NCI-H2227 (cell line): ENCODE measurements around the gene NUAK2.
A peak's percentile ranks its signal among the peaks of the same experiment; 100 is the strongest.
"Not testable (repeated sequence)": the region's sequence is repeated elsewhere in the genome, so short reads cannot be mapped to it uniquely, and the experiment has no call there.

ENCODE experiments used
- DNase-seq: peaks from one replicate; lab custom pipeline; 2025; ENCODE audit not compliant: unreplicated experiment; lab: John Stamatoyannopoulos, UW

NUAK2 gene

DNA sequence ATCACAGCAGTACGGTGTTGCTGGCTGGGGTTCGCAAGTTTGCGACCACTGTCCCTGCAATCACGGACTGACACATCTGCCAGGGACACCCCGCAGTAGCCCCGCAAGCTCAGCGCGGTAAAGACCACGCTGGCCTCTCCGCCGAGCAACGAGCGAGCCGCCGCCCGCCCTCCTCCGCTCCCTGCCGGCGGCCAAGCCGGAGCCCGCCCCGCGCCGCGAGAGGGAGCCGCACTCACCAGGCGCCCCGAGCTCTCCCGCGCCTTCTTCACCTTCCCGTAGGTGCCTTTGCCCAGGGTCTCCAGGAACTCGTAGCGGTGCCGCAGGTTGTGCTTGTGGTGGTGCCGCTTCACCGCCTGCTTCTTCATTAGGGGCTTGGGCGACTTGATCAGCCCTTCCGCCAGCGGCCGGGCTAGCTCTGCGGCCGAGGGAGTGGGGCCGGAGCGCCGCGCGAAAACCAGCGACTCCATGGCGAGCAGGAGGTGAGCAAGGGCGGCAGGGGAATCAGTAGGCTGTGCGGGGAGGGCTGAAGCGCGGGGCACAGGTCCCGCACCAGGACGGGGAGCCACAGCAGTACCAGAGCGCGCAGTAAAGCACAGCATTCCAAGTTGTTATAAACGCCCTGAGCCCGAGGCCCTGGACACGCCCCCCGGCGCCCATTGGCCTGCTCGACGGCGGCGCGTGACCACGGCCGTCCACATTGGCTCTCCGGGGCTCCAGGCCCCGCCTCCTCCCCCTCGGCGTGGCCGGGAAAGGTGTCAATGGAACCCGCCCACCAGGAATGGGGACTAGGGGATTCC, at the start of gene NUAK2:
NUAK2 (minus strand) TSS at position 584 of the 797 bp plus-strand sequence; CDS start at position 467, 117 bp downstream.
- peak; percentile 96 for DNase-seq

DNA sequence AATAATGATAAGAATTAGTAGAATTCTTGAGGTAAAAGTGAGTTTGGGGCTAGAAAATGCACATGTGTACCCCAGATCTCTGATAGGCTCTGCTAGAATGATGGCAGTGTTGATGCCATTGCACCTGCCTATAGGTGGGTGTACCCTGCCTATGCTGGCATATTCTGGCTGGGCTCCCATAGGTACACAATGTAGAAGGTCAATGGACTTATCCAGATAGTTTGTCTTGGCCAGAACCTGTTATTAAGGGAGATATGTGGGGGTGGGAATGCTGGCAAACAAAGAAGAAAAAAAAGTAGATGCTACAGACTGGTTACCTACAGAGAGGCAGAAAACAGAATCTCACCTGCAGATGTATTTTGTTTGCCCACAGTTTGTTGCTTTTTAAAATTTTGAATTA, 49.2 kb upstream of the NUAK2 start:
- no peak for DNase-seq

DNA sequence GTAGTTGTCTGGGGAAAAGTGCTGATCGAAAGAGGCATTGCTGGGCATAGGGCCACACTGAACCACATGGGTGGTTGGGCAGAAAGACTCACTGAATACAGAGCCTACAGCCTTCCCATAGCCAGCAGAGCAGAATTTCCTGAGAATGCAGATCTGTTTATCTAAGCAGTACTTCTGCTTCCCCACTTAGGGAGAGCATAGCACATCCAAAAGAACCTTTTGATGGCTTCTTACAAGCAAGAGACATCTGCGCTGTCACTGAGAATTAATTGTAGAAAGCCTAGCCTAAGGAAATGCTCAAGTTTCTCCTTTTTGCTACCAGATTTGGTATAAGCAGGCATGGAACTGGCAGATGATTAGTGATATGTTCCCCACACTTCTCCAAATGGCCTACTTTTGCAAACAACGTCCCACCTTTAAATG, 48.2 kb upstream of the NUAK2 start:
- no peak for DNase-seq

DNA sequence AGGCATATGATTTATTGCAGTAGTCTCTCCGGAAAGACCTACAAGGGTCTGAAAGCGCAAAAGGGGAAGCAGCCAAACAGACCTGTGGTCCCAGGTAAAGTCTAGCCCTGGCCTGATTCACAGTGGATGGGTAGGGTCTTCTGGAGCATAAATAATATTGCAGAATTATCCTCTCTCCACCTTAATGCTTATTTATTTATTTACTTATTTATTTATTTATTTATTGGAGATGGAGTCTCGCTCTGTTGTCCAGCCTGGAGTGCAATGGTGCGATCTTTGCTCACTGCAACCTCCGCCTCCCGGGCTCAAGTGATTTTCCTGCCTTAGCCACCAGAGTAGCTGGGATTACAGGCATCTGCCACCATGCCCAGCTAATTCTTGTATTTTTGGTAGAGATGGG, 46.9 kb upstream of the NUAK2 start:
- no peak for DNase-seq

DNA sequence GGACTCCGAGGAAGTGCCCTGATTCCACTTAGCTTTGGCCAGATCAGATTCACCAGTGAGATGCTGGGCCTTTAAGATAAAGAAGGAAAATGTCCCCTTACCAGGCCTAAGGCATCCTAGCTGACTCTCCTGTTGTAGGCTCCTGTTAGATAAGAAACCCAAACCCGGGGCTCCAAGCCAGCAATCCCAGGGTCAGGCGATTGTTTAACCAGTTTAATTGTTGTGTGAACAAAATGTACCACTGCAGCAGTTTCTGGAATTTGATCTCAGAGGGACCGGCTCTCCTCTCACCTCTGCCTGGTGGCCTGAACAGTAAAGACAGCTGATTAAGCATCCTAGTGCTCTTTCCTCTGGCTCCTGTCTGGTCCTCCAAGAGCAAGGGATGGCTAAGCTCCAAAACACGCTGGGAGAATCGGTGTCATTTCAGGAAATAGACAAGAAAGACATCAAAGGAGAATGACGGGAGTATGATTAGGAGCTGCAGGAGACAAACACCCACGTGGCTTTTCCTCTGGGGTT, 44.5 kb upstream of the NUAK2 start:
- peak; percentile 60 for DNase-seq

DNA sequence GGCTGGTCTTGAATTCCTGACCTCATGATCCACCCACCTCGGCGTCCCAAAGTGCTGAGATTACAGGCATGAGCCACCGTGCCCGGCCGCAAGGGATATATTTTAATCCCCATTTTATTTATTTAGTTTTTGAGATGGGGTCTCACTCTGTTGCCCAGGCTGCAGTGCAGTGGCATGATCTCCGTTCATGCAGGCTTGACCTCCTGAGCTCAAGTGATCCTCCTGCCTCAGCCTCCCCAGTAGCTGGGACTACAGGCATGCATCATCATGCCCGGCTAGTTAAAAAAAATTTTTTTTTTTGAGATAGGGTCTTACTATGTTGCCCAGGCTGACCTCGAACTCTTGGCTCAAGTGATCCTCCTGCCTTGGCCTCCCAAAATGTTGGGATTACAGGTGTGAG, 43.5 kb upstream of the NUAK2 start:
- DNase-seq = not testable (repeated sequence)

DNA sequence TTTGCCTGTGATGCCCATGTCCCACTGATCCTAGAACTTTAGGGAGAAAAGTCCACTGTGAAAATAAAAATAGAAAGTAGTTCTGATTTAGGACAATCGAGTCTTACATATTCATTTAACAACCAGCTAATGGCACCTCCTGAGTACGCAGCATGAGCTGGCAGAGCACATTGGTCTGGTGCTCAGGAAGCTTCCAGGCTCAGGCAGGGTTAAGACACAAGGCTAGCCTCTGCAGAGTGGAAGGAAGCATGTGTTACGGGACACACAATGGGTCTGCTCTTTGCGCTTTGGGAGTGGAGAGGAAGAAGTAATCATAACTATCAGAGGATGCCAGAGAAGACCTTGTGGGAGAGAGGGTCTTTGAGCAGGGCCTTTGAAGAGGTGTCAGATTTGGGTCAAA, 39.3 kb upstream of the NUAK2 start:
- no peak for DNase-seq

DNA sequence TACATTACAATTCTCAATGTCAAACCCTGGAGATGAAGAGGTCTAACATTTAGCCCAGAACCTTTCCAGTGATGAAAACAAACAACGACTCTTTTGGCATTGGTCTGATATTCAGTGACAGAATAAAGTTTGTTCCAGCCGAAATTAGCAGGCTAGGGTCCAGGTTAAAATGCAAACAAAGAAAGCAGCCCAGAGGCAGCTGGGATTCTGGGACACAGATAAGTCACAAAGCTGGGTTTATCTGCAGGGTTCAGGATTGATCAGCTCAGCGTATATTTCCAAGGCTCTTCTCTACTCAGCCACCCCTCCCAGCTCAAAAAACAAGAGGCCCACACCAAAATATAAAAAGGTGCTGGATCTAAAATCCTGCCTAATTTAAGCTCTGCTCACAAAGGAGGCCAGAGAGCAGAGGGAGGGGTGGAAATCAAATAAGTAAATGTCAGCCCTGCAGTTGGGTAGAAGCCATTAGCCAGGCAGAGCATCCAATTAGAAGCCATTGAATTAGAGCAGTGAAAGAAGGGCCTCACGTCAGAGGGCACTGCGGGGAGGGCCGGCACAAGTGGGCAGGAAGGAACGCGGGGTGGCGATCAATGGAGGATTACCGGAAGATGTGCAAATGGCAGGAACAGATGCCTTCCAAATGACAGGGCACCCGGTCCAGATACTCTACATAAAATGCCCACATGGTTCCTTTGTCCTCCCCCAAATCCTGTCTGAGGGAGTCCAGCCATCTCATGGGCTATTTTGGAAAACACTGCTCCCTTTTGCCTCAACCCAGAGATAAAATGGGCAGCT, 38.4 kb upstream of the NUAK2 start:
- peak; percentile 84 for DNase-seq

DNA sequence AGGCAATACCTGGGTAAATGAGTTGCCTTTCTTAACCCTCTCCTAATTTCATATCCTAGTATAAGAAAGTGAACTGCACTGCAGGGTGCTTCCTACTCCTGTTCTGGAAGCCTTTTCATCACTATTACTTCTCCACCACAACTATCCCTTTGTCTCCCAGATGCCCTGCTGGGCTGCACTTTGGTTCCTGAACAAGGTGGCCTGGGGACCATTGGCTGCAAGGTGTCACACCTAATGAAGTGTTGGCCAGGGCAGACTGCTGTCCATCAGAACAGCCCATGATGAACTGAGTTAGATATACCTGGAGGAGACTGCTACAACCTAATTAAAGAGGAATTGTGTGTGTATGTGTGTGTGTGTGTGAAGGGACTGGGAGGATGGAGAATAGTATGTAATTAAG, 37.0 kb upstream of the NUAK2 start:
- no peak for DNase-seq

DNA sequence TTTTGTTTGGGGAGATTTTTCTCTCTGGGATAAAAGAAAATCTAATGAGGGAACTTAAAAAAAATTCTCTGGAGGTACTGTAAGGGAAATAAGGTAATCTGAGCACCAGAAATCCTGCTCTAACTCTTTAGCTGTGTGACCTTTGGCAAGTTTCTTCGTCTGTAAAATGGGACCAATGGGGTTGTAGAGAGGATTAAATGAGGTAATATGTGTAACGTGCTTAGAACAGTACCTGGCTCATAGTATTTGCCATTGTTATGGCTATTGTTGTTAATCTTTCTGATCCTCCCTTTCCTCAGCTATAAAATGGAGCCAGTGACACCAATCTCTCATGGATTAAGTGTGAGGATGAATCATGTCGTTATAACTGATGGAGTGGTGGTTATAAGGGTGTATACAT, 36.0 kb upstream of the NUAK2 start:
- DNase-seq = no peak

DNA sequence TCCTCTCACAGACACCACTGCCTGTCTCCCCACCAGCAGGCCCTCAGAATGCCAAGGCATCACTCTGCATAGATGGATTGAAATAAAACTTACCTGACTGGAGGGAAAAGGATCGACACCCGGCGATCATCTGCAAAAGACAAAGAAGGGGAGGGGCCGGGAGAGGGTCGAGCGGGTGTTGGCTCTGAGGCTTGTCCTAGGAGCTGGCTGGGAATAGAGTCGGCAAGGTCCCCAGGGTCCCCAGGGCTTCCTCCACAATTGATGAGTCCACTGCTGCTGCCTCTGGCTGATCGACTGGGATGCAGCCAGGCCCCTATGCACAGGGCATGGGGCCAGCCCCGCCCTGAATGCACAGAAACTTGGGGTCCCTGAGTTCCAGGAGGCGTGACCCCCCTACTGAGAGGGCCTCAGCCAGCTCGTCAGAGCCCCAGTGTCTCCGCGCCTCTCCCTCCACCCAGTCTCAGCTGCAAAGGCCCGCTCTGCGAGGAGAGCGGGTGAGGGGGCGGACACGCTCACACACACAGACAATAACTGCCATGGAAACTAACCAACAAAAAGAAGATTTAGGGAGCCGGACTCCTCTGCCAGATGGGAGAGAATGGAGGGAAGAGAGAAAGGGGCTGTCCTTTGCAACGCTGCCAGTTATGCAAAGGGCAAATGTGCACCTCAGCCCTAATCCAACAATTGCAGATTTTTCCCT, 35.0 kb upstream of the NUAK2 start, which contains the start of gene KLHDC8A:
KLHDC8A (minus strand) TSS at position 483 of the 700 bp plus-strand sequence. CDS start 13,318 bp downstream, outside the sequence.
- peak; percentile 89 for DNase-seq

DNA sequence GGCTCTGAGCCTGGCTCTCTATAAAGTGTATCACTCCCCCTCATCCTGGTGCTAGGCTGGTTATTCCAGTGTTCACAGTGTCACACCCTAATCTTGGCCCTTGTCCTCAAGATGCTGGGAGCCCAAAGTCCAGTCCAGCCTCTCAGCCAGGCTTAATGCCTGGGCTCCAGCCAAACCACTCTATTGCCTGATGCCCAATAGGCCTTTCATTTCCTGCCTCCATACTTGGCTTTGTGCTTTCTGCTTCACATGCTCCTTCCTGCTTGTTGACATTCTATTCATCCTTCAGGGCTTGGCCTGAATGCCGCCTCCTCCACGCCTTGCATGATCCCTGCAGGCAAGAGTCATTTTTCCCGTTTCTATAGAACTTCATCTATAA, 33.5 kb upstream of the NUAK2 start:
- no peak for DNase-seq

DNA sequence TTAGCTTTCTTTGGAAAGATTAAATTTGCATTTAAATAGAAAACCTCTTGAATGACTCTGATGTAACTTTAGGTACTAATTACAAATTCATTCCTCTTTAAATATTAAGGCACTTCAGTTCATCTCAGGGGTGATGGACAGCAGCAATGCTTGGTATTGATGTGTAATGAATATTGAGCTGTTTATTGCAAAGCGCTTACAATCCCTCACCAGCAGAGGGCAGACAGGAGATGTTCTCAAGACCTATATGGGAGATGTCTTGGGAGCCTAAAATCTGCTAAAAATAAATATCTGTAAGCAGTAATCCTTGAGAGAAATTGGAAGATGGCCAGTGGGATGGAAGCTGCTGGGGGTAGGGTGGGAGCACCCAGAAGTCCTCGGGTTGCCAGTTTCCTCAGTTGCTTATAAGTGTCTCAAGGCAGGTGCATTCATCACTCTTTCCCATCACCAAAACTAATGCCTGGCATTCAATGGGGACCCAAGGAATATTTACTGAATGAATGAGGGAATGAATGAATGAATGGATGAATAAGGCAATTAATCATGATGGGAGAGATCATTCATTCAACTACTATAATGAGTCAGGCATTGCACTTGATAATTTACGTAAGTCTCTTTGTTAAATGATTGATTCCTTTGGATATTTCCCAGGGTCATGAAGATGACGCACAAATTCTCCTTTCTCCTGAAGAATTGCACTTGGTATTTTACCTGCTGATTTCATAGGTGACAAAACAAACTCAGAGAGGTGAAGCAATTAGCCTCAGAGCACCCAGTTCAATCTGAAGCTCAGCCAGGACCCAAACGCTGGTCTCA, 32.9 kb upstream of the NUAK2 start:
- peak; percentile 84 for DNase-seq

DNA sequence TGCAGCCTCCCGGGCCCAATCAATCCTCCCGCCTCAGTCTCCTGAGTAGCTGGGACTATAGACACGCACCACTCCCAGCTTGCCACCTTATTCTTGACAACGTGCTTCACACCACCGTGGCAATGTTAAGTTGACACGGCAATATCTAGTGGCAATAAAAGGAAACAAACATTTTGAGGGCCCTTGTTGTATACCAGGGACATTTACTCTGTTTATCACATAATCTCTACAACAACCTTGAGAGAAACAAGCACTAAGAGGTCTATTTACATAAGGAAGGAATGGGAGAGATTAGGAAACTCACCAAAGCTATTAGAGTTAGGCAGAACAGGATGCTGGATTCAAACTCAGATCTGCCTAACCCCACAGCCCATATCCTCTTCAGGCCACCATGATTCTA, 32.1 kb upstream of the NUAK2 start:
- no peak for DNase-seq

DNA sequence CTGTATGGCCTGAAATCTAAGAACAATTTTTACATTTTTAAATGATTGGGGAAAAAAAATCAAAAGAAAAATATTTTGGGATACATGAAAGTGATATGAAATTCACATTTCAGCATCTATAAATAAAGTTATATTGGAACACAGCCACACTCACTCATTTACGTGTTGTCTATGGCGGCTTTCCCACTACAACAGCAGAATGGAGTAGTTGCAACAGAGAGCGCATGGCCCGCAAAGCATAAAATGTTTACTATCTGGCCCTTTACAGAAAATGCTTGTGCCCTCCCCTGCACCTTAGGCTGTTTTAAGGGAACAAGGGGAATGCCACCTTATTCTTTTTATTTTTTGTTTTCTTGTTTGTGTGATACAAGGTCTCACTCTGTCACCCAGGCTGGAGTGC, 31.6 kb upstream of the NUAK2 start:
- DNase-seq = no peak

DNA sequence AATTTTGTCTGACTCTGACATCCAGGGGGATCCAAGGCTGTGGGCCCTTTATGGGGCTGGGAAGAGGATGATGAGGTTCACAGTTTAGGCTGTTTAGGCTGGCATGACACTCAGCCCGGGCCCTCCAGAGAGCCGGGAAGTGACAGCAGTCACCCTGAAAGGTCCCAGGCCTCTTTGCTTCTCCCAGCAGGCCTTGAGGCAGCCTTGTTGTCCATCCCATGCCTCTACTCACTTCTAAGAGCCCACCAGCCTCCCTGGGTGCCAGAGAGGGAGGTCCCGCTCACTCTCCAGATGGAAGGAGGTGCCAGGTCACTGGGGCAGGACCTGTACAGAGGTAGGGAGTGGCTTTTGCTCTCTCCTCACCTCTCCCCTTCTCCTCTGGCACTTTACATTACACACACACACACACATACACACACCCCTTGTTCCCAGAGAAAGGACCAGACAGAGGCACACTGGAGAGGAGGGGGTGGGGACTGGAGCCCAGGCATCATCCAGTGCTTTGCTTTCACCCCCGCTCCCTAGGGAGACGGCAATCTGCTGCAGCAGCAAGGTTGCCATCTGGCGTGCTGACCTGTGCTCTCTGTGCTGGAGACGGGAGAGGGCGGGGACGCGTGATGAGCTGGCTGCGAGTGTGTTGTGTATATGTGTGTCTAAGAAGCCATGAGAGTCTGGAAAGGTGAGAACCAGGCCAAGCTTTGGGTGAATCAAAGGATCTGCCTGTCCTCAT, 30.6 kb upstream of the NUAK2 start:
- DNase-seq = peak; percentile 93

DNA sequence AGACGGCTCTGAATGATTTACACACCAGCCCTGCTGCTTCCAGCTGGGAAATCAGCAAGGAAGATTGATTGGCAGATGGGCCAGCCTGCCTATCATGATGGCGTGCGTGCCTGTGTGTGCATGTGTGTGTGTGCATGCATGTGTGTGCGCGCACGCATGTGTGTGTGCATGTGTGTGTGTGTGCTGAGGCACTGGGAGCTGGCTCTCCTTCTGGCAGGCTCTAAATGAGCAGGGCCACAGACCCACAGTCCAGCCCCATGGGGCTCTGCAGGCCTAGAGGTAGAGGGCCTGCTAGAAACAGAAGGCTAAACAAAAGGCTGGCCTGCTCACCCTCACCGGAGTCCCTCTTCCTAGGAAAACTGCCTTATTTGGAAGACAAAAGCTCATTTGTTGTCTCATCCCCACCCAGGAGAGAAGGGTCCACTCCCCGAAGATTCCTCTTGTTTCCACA, 29.2 kb upstream of the NUAK2 start:
- DNase-seq = peak; percentile 80

DNA sequence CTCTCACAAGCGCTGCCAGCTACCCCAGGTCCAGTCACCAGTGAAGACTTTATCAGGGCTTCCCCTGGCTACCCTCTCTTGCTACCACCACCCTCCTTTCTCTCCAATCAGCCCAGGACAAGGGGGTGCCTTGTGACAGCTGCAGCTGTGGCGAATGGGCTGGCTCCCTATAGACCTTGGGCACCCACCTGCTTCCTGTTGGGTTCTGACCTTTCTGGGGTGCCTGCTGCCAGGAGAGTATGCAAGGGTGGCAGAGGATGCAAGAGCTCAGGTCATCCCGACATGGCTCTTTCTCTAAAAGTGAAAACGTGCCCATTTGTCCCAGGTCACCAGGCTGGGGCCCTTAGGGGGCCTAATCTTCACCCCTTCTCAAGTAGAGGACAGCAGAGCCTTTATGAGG, 28.6 kb upstream of the NUAK2 start:
- no peak for DNase-seq

DNA sequence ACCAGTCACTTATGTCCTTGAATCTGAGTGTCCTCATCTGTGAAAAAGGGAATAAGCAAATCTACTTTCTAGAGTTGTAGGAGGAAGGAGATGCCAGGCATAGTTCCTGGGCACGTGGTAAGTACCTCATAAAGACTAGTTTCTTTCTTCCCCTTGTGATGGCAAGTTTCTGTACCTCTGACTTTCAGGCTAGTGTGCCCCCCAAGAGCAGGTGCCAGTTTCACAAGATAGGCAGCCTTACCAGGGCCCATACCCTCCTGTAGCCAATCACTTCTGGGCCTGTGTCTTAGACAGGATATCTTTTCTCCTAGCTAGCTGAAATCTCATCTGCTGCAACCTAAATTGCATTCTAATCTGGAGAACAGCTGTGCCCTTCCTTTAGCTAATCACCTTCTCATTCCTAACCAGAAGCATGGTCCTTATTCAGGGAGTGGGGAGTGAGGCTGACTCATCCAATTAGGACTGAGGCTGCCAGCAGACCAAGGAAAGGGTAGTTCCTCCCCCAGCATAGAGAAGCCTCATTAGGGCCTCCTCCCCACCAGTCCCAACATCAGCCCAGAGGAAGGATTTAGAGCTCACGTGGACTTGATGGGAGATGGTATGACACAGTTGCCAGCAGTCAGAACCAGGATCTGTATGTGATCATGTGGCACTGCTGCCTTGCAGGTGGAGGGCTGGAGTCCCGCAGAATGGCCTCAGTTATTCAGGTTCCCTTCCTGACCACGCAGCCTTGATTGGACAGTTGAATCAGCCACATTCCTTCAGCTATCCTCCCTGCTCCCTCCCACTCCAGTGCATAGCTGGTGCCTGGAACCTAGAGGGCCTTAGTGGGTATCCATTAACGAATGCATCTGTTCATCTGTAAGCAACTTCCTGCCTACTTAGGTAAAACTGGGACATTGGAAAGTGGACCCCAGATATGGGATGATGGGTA, 27.3 kb upstream of the NUAK2 start:
- DNase-seq = peak; percentile 28
